B cell (primary cell): ENCODE data around the gene FAM3B.

Experiments
- CTCF ChIP-seq: fragments of 200-600 bp; IDR thresholded peaks from one replicate; pipeline ENCODE4 v1.8.0; 2022; ENCODE audit warnings: antibody characterized with exemption, mild to moderate bottlenecking
- EZH2 ChIP-seq: IDR thresholded peaks from 2 replicates; pipeline ENCODE4 v1.6.1; 2012; ENCODE audit warnings: borderline replicate concordance, low read depth, mild to moderate bottlenecking, moderate library complexity, low read length; ENCODE audit not compliant: insufficient read depth, poor library complexity, severe bottlenecking

- TF ChIP-seq EZH2 (no peak), CTCF (no peak)
Observed at GRCh38 chr21:41374177-41374712, 57.6 kb downstream of the FAM3B start.
